ENCODE results near the gene AFAP1L1.
"Not testable (repeated sequence)": the region's sequence is repeated elsewhere in the genome, so short reads cannot be mapped to it uniquely, and the experiment has no call there.

GRCh38 chr5:149272781-149273180, 1.1 kb downstream of the AFAP1L1 start:
- not testable (repeated sequence) for TF ChIP-seq CTCF, EZH2phosphoT487, EZH2 (IDR thresholded peaks at IDR 0.05)

Measured in neural progenitor cell (in vitro differentiated cells).